GM23338 (cell line): ENCODE results near the gene LRWD1. TPM values are rescaled to one million over a fixed set of nuclear protein-coding genes. Genes with fewer than 3 reads are reported as not detected.

Source experiments
- ATAC-seq: fragments of 200-7000 bp; cut with Tn5 transposase; 3 replicates; pipeline ENCODE4 v1.9.1; 2020
- DNase-seq: peaks from one replicate; pipeline ENCODE4 v3.0.0-alpha.2; 2015; ENCODE audit warnings: low spot score
- H2AFZ ChIP-seq: fragments of 200-600 bp; sonication (generic); 2 replicates; pipeline ENCODE4 v1.8.0; 2016; ENCODE audit warnings: antibody characterized with exemption, mild to moderate bottlenecking, moderate library complexity
- H3F3A ChIP-seq: fragments of 200-600 bp; sonication (generic); replicated peaks from 2 replicates; pipeline ENCODE4 v1.8.0; 2017; ENCODE audit warnings: antibody characterized with exemption, mixed run types, low read depth
- H3K27ac ChIP-seq: fragments of 200-600 bp; sonication (generic); 2 replicates; pipeline ENCODE4 v1.6.1; 2016; ENCODE audit warnings: low read depth
- H3K27me3 ChIP-seq: fragments of 200-600 bp; sonication (generic); 2 replicates; pipeline ENCODE4 v1.8.0; 2016; ENCODE audit warnings: mild to moderate bottlenecking, mixed run types, moderate library complexity; ENCODE audit not compliant: insufficient read depth
- H3K36me3 ChIP-seq: fragments of 200-600 bp; sonication (generic); 2 replicates; pipeline ENCODE4 v1.8.0; 2016; ENCODE audit warnings: mild to moderate bottlenecking; ENCODE audit not compliant: insufficient read depth
- H3K4me1 ChIP-seq: fragments of 200-600 bp; sonication (generic); 2 replicates; pipeline ENCODE4 v1.8.0; 2016; ENCODE audit warnings: mild to moderate bottlenecking, moderate library complexity; ENCODE audit not compliant: insufficient read depth
- H3K4me2 ChIP-seq: fragments of 200-600 bp; sonication (generic); 2 replicates; pipeline ENCODE4 v1.7.1; 2017; ENCODE audit warnings: mixed run types
- H3K4me3 ChIP-seq: fragments of 200-600 bp; sonication (generic); 2 replicates; pipeline ENCODE4 v1.6.1; 2016; ENCODE audit warnings: mixed run types
- H3K79me2 ChIP-seq: fragments of 200-600 bp; sonication (generic); replicated peaks from 2 replicates; pipeline ENCODE4 v1.8.0; 2017; ENCODE audit warnings: mild to moderate bottlenecking; ENCODE audit not compliant: insufficient read depth
- H3K9me2 ChIP-seq: fragments of 200-600 bp; sonication (generic); 2 replicates; pipeline ENCODE4 v1.8.0; 2017; ENCODE audit not compliant: insufficient read depth
- H4K20me1 ChIP-seq: fragments of 200-600 bp; sonication (generic); replicated peaks from 2 replicates; pipeline ENCODE4 v1.8.0; 2017; ENCODE audit warnings: mild to moderate bottlenecking; ENCODE audit not compliant: insufficient read depth
- H3K27ac Mint-ChIP-seq: 2 replicates; pipeline ENCODE4 v1.8.0; 2020; ENCODE audit warnings: inconsistent platforms, mild to moderate bottlenecking, moderate library complexity, mixed read lengths
- H3K27me3 Mint-ChIP-seq: 3 replicates; pipeline ENCODE4 v1.8.0; 2022; ENCODE audit warnings: low read depth, mild to moderate bottlenecking, moderate library complexity, mixed read lengths, inconsistent platforms; ENCODE audit not compliant: insufficient read depth, poor library complexity
- H3K36me3 Mint-ChIP-seq: 3 replicates; pipeline ENCODE4 v1.8.0; 2021; ENCODE audit warnings: low read depth, mild to moderate bottlenecking, inconsistent platforms, moderate library complexity, mixed read lengths
- H3K4me1 Mint-ChIP-seq: 3 replicates; pipeline ENCODE4 v1.8.0; 2020; ENCODE audit warnings: mild to moderate bottlenecking, inconsistent platforms, mixed read lengths
- H3K4me3 Mint-ChIP-seq: 3 replicates; pipeline ENCODE4 v1.8.0; 2021; ENCODE audit warnings: moderate library complexity, mild to moderate bottlenecking, inconsistent platforms, mixed read lengths
- H3K9me3 Mint-ChIP-seq: 3 replicates; pipeline ENCODE4 v1.8.0; 2020; ENCODE audit warnings: moderate library complexity, mild to moderate bottlenecking, inconsistent platforms, mixed read lengths
- EZH2 ChIP-seq: fragments of 200-600 bp; sonication (generic); IDR thresholded peaks from one replicate; pipeline ENCODE4 v1.8.0; 2017; ENCODE audit warnings: antibody characterized with exemption, mild to moderate bottlenecking, low read depth; ENCODE audit not compliant: unreplicated experiment
- EZH2phosphoT487 ChIP-seq: fragments of 200-600 bp; sonication (generic); IDR thresholded peaks from one replicate; pipeline ENCODE4 v1.8.1; 2018; ENCODE audit warnings: antibody characterized with exemption; ENCODE audit not compliant: unreplicated experiment
- JUNB ChIP-seq: IDR thresholded peaks from one replicate; pipeline ENCODE4 v1.6.1; 2016; ENCODE audit warnings: antibody characterized with exemption; ENCODE audit not compliant: unreplicated experiment
- POLR2AphosphoS5 ChIP-seq: IDR thresholded peaks from 2 replicates; pipeline ENCODE4 v1.6.1; 2016; ENCODE audit warnings: antibody characterized with exemption, low read depth
- STAT1 ChIP-seq: IDR thresholded peaks from one replicate; pipeline ENCODE4 v1.6.1; 2016; ENCODE audit warnings: antibody characterized with exemption; ENCODE audit not compliant: unreplicated experiment
- ZNF114 ChIP-seq: fragments of 250-450 bp; sonication (Bioruptor Pico); IDR thresholded peaks from 2 replicates; pipeline ENCODE4 v1.5.0; 2020; ENCODE audit warnings: mild to moderate bottlenecking, moderate library complexity
- ZNF331 ChIP-seq: fragments of 250-450 bp; sonication (Bioruptor Pico); IDR thresholded peaks from 2 replicates; pipeline ENCODE4 v1.5.0; 2020; ENCODE audit warnings: low read depth, mild to moderate bottlenecking, moderate library complexity
- polyA plus RNA-seq: library from polyadenylated mRNA; unstranded; fragments of >200 nt; fragmentation: Nextera tagmentation; extraction: Ambion mirVana; gene quantifications from 2 replicates; pipeline ENCODE4 v1.2.1, GENCODE V29; 2016
- total RNA-seq: library from RNA; depleted of rRNA; stranded (reverse); fragments of >200 nt; shearing (Covaris generic); gene quantifications from 2 replicates; pipeline ENCODE4 v1.2.3, GENCODE V29; 2014
- TF ChIP-seq, protein P1 (sequence below), 2 experiments: fragments of 200-600 bp in 1 of 2; sonication (generic) in 1 of 2; conservative IDR thresholded peaks; 2 replicates each; pipeline versions ENCODE4 v1.5.1 to v1.6.1; 2016 to 2017; ENCODE audit warnings: antibody characterized with exemption in 2 of 2, low read depth in 2 of 2, mild to moderate bottlenecking in 2 of 2, moderate library complexity in 1 of 2
- TF ChIP-seq, protein P2 (sequence below): IDR thresholded peaks from one replicate; pipeline ENCODE4 v1.6.1; 2018; ENCODE audit warnings: antibody characterized with exemption; ENCODE audit not compliant: unreplicated experiment
- TF ChIP-seq, protein P3 (sequence below): fragments of 250-450 bp; sonication (Bioruptor Pico); IDR thresholded peaks from 2 replicates; pipeline ENCODE4 v1.5.0; 2020; ENCODE audit warnings: mild to moderate bottlenecking, moderate library complexity

Gene LRWD1
- total and polyA plus RNA-seq, 2 experiments from 2014 or later: 24.0 to 55.2 TPM

DNA sequence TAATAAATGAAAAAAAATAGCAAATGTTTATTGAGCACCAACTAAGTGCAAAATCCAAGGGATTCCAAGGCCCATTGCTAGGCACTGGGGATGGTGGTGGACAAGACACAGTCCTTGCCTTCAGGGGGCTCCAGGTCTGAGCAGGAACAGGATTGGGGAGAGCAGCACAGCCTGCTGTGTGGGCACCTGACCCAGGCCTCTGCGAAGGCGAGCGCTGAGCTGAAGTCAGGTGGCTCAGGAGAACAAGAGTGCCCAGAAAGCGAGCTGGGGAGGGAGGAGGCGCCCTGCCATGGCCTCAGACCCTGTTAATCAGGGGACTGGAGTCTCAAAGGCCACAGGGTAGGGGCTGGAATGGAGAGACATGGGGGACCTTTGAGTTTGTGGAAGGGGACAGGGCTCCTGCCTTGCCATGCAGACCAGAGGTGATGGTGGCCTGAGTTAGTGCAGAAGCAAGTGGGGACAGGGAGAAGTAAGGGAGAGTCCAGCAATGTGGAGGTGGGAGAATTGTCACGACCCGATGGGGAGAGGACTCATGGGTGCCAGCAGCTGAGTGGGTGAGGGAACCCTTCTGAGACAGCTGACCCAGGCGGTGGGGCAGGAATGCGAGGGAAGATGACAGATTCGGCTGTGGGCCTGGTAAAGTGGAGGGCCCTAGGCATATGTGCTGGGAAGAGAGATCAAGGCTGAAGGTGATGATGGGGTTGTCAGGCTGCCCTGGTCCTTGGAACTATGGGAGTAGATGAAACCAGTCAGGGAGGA is 35.5 kb upstream of the LRWD1 start:
- ATAC-seq (no peak), DNase-seq (no peak)
- Histone ChIP-seq H3K27me3 (no peaks in the 10 kb centered on the region), H3F3A (no peaks in the 10 kb centered on the region; the same call in 1 of the 2 replicates), H3K27ac (no peak overlapping the region), H3K36me3 (0 out of 2 replicates have a peak, but pooled peaks cover 4% of the 10 kb centered on the region), H3K4me1 (peaks cover 22% of the 10 kb centered on the region), H2AFZ (no peak overlapping the region), H3K79me2 (0 out of 2 replicates have a peak, but pooled peaks cover 3% of the 10 kb centered on the region), H3K9me2 (no peaks in the 10 kb centered on the region), H3K4me2 (no peak overlapping the region), H4K20me1 (no peaks in the 10 kb centered on the region; the same call in 1 of the 2 replicates), H3K4me3 (no peak overlapping the region)
- TF ChIP-seq, protein P1, sequence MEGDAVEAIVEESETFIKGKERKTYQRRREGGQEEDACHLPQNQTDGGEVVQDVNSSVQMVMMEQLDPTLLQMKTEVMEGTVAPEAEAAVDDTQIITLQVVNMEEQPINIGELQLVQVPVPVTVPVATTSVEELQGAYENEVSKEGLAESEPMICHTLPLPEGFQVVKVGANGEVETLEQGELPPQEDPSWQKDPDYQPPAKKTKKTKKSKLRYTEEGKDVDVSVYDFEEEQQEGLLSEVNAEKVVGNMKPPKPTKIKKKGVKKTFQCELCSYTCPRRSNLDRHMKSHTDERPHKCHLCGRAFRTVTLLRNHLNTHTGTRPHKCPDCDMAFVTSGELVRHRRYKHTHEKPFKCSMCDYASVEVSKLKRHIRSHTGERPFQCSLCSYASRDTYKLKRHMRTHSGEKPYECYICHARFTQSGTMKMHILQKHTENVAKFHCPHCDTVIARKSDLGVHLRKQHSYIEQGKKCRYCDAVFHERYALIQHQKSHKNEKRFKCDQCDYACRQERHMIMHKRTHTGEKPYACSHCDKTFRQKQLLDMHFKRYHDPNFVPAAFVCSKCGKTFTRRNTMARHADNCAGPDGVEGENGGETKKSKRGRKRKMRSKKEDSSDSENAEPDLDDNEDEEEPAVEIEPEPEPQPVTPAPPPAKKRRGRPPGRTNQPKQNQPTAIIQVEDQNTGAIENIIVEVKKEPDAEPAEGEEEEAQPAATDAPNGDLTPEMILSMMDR (conservative IDR thresholded peaks at IDR 0.05; ENCODE audit: low read depth in 2 of 2): no peak
- TF ChIP-seq EZH2 (no peak), POLR2AphosphoS5 (no peak), EZH2phosphoT487 (no peak), JUNB (no peak), STAT1 (no peak), ZNF331 (CRISPR knock-in tag) (no peak), ZNF114 (no peak)
- TF ChIP-seq, protein P2, sequence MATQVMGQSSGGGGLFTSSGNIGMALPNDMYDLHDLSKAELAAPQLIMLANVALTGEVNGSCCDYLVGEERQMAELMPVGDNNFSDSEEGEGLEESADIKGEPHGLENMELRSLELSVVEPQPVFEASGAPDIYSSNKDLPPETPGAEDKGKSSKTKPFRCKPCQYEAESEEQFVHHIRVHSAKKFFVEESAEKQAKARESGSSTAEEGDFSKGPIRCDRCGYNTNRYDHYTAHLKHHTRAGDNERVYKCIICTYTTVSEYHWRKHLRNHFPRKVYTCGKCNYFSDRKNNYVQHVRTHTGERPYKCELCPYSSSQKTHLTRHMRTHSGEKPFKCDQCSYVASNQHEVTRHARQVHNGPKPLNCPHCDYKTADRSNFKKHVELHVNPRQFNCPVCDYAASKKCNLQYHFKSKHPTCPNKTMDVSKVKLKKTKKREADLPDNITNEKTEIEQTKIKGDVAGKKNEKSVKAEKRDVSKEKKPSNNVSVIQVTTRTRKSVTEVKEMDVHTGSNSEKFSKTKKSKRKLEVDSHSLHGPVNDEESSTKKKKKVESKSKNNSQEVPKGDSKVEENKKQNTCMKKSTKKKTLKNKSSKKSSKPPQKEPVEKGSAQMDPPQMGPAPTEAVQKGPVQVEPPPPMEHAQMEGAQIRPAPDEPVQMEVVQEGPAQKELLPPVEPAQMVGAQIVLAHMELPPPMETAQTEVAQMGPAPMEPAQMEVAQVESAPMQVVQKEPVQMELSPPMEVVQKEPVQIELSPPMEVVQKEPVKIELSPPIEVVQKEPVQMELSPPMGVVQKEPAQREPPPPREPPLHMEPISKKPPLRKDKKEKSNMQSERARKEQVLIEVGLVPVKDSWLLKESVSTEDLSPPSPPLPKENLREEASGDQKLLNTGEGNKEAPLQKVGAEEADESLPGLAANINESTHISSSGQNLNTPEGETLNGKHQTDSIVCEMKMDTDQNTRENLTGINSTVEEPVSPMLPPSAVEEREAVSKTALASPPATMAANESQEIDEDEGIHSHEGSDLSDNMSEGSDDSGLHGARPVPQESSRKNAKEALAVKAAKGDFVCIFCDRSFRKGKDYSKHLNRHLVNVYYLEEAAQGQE: no peak
- TF ChIP-seq, protein P3, sequence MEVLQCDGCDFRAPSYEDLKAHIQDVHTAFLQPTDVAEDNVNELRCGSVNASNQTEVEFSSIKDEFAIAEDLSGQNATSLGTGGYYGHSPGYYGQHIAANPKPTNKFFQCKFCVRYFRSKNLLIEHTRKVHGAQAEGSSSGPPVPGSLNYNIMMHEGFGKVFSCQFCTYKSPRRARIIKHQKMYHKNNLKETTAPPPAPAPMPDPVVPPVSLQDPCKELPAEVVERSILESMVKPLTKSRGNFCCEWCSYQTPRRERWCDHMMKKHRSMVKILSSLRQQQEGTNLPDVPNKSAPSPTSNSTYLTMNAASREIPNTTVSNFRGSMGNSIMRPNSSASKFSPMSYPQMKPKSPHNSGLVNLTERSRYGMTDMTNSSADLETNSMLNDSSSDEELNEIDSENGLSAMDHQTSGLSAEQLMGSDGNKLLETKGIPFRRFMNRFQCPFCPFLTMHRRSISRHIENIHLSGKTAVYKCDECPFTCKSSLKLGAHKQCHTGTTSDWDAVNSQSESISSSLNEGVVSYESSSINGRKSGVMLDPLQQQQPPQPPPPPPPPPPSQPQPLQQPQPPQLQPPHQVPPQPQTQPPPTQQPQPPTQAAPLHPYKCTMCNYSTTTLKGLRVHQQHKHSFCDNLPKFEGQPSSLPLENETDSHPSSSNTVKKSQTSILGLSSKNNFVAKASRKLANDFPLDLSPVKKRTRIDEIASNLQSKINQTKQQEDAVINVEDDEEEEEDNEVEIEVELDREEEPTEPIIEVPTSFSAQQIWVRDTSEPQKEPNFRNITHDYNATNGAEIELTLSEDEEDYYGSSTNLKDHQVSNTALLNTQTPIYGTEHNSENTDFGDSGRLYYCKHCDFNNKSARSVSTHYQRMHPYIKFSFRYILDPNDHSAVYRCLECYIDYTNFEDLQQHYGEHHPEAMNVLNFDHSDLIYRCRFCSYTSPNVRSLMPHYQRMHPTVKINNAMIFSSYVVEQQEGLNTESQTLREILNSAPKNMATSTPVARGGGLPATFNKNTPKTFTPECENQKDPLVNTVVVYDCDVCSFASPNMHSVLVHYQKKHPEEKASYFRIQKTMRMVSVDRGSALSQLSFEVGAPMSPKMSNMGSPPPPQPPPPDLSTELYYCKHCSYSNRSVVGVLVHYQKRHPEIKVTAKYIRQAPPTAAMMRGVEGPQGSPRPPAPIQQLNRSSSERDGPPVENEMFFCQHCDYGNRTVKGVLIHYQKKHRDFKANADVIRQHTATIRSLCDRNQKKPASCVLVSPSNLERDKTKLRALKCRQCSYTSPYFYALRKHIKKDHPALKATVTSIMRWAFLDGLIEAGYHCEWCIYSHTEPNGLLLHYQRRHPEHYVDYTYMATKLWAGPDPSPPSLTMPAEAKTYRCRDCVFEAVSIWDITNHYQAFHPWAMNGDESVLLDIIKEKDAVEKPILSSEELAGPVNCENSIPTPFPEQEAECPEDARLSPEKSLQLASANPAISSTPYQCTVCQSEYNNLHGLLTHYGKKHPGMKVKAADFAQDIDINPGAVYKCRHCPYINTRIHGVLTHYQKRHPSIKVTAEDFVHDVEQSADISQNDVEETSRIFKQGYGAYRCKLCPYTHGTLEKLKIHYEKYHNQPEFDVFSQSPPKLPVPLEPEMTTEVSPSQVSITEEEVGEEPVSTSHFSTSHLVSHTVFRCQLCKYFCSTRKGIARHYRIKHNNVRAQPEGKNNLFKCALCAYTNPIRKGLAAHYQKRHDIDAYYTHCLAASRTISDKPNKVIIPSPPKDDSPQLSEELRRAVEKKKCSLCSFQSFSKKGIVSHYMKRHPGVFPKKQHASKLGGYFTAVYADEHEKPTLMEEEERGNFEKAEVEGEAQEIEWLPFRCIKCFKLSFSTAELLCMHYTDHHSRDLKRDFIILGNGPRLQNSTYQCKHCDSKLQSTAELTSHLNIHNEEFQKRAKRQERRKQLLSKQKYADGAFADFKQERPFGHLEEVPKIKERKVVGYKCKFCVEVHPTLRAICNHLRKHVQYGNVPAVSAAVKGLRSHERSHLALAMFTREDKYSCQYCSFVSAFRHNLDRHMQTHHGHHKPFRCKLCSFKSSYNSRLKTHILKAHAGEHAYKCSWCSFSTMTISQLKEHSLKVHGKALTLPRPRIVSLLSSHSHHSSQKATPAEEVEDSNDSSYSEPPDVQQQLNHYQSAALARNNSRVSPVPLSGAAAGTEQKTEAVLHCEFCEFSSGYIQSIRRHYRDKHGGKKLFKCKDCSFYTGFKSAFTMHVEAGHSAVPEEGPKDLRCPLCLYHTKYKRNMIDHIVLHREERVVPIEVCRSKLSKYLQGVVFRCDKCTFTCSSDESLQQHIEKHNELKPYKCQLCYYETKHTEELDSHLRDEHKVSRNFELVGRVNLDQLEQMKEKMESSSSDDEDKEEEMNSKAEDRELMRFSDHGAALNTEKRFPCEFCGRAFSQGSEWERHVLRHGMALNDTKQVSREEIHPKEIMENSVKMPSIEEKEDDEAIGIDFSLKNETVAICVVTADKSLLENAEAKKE (CRISPR knock-in tag): no peak
- Mint-ChIP-seq H3K27ac (no peak overlapping the region), H3K27me3 (peaks cover 18% of the 10 kb centered on the region), H3K36me3 (peaks cover 21% of the 10 kb centered on the region), H3K9me3 (no peaks in the 10 kb centered on the region), H3K4me1 (peaks cover 26% of the 10 kb centered on the region), H3K4me3 (no peak overlapping the region; the same call in 2 of the 3 replicates)
